COLO668 (cell line): ENCODE measurements around the gene ATAD1.

ENCODE experiments used
- DNase-seq: peaks from one replicate; lab custom pipeline; 2025; ENCODE audit not compliant: unreplicated experiment; lab: John Stamatoyannopoulos, UW

The ATAD1 gene

DNA sequence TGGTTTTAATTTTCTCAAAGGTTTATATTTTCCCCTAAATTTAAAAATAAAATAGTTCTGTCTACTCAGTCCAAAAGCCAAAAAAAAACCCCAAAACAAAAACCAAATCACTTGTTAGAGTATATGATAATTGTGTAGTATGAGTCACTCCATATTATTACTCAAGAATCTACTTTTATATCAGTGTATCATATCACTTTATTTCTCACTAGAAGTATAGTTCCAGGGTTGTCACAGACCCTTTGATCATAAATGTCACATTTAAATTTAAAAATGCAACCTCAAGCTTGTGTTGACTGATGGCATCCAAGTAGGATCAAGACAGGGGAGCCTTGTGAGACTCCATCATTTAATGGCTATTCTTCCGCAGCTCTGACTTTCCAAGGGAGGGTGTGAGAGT, 97.4 kb downstream of the ATAD1 start:
- no peak for DNase-seq

DNA sequence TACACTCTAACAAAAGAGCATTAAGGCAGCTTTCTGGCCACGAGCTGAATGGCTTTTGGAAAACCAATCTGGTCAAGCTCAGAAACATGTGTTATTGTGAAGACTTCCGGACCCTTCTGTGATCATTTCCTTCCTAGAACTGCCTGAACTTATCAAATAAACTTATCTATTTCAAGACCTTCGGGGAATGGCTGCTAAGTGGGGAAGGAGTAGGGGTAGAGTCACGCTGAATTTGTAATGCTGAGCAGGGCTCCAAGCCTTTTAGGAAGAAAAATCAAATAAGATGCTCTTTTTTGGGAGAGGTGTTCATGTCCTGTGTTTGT, 101.7 kb downstream of the ATAD1 start:
- no peak for DNase-seq

DNA sequence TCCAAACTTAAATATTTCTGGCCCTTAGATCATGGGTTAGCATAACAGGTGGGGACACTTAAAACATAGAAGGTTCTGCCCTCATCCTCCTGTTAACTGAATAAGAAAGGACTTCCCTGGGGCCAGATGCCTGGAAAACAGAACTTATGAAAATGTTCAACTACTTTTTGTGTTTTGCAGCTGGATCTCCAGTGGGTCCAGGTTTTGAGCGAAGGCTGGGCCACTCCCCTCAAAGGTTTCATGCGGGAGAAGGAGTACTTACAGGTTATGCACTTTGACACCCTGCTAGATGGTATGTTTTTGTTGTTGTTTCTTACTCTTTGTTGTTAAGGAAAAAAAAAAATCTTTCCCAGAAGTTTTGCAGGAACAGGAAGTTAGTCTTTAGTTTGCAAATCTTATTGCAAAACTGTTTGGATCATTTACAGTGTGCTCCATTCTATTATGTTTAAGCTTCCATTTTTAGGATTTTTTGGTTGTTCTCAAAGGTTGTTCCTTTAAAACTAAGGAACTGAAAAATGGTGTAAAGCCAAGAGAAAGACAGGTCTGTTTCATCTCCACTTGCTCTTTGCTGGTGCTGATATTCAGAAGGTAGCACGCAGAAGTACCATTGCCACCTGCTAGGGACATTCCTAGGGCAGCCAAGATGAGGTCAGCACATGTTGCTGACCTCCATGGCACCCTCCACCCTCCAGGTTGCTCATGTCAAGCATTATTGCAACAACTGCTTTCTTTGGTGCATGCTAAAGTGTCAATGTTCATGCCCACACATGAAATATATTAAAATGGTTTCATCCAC, 102.3 kb downstream of the ATAD1 start:
- DNase-seq, result no peak

- no peak for DNase-seq
Observed at GRCh38 chr10:87713707-87714106, 104.3 kb downstream of the ATAD1 start.

DNA sequence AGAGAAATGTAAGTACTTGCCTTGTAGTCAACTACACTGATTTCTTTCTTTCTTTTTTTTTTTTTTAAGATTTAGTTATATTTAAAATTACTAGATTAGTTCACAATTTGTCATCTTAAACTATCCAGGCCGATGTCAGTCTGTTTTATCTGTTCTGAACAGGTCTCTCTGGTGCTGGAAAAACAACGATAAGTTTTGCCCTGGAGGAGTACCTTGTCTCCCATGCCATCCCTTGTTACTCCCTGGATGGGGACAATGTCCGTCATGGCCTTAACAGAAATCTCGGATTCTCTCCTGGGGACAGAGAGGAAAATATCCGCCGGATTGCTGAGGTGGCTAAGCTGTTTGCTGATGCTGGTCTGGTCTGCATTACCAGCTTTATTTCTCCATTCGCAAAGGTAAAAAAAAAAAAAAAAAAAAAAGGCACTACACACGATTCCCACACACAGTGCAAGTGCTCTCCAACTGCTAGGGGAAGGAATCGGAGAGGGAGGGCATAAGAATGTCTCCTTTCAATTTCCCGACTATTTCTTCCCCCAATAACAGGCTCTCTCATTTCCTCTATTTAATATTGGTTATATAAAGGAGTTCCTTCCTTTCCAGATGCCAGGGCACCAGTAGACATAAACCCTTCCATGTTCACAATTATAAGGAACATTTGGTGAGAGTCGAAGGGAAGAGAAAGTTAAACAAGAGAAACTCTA, 105.0 kb downstream of the ATAD1 start:
- DNase-seq, result no peak

GRCh38 chr10:87707254-87707653, 110.8 kb downstream of the ATAD1 start:
- DNase-seq, result no peak

- DNase-seq, result no peak
Observed at GRCh38 chr10:87706731-87707130, 111.3 kb downstream of the ATAD1 start.

GRCh38 chr10:87705339-87705738, 112.7 kb downstream of the ATAD1 start:
- DNase-seq, result no peak

- no peak for DNase-seq
Observed at GRCh38 chr10:87703771-87704170, 114.3 kb downstream of the ATAD1 start.

- no peak for DNase-seq
Observed at GRCh38 chr10:87702973-87703294, 115.1 kb downstream of the ATAD1 start.

GRCh38 chr10:87702260-87702972, 115.6 kb downstream of the ATAD1 start:
- DNase-seq, result no peak
